NCI-H2081 treated with DMSO at 0.1 percent for 48 hours (cell line): ENCODE data around the gene EBP.
"Not testable (repeated sequence)": the region's sequence is repeated elsewhere in the genome, so short reads cannot be mapped to it uniquely, and the experiment has no call there.

Source experiments
- DNase-seq: peaks from one replicate; lab custom pipeline; 2025; lab: John Stamatoyannopoulos, UW

Gene EBP

GRCh38 chrX:48525853-48526252, 4.2 kb downstream of the EBP start:
- DNase-seq, result not testable (repeated sequence)

DNA sequence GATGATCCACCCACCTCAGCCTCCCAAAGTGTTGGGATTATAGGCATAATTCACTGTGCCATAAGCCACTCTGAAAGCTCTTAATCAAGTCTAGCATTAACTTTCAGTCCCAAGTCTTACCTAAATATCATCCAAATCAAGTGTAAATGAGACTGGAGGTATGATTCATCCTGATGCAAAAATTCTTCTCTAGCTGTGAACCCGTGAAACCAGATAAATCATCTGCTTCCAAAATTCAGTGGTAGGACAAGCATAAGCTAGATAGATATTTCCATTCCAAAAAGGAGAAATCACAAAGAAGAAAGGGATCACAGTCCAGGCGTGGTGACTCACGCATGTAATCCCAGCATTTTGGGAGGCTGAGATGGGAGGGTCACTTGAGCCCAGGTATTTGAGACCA, 9.1 kb downstream of the EBP start:
- no peak for DNase-seq

DNA sequence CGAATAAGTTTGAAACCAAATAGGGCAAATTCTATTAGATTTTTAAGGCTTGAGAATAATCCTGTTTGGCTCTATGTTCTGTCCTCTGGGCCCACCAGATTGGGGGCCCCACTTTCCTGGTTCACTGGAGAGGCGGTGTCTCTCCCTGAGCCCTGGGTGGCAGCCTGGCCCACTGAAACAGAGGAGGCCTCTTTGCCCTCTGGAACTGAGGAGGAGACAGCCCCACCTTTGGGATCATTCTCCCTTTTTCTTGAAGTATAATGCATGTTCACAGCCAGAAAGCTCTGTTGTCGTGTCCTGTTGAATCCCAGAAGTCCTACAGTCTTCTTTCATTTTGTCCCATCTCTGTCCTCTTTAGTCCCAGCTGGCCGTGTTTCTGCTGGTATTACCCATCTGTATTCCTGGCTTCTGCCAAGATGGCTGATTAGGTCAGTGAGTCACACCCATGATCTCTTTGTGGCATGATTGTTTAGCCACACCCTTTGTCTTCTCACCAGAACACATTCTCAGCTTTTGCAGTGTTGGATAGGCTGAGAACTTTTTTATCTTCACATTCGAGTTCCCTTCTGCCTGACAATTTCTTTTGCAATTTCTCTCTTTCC, 9.9 kb downstream of the EBP start:
- DNase-seq, result no peak

- no peak for DNase-seq
These were observed 10.6 kb downstream of the EBP start for GRCh38 chrX:48532161-48532560.

DNA sequence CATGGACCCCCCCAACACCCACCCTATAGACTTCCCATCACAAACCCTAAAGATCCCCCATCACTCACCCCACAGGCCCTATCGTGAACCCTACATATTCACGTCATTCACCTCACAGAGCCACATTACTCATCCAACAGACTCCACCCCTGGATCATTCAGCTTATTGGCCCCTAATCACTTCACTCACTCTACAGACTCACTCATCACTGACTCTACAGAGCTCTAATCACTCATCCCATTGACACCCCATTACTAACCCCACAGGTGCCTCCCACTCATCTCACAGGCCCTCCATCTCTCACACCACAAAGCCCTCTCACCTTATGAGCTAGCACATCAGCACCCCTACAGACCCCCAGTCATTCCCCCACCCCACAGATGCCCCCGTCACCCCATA, 11.6 kb downstream of the EBP start:
- no peak for DNase-seq

DNA sequence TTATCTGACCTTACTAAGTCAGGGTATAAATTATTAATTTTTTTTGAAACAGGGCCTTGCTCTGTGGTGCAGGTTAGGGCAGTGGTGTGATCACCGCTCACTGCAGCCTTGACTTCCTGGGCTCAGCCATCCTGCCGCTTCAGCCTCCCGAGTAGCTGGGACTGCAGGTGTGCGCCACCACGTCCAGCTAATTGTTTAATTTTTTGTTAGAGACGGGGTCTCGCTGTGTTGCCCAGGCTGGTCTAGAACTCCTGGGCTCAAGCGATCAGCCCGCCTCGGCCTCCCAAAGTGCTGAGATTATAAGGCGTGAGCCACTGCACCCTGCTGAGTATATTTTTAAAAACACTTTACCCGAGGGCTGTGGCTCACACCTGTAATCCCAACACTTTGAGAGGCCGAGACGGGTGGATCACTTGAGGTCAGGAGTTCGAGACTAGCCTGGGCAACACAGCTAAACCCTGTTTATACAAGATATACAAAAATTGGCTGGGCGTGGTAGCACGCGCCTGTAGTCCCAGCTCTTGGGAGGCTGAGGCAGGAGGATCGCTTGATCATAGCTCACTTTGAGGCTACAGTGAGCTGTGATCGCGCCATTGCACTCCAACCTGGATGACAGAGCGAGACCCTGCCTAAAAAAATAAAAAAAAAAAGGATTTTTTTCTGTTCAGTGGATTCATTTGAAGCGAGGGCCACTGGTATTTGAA, 17.2 kb downstream of the EBP start:
- DNase-seq, result no peak

DNA sequence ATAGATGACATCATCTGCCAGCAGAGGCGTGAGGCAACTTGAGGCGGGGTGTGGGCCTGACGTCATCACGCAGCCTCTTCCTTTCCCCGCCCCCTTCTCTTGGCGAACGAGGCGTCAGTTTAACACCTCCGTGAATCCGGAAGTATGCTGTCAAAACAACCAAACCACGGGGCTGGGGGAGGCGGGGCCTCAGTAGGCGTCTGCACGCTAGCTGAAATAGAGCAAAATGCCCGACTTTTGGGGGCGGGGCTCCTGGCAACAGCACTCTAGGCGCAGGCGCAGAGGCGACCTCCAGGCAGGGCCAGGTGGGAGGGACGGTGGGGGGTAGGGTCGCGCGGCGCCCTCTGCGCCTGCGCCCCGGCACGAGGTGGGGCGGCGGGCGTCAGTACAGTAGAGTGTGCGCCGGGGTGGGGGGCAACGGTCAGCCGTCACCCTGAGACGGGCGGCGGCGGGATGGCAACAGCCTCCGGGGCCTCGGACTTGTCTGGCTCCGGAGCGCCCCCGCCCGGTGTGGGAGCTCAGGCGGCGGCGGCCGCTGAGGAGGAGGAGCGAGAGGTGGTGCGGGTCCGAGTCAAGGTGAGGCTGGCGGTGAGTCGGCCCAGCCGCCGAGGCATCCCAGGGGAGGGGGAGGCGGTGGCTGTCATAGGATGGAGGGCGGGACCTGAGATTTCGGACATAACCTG, 17.9 kb downstream of the EBP start, which contains the start of gene TBC1D25:
TBC1D25 (plus strand) TSS at position 370 of the 683 bp plus-strand sequence; CDS start at position 454, 84 bp downstream.
- DNase-seq, result peak; percentile 81

GRCh38 chrX:48540028-48540375, 18.4 kb downstream of the EBP start:
- DNase-seq, result no peak

- no peak for DNase-seq
These were observed 18.9 kb downstream of the EBP start for GRCh38 chrX:48540480-48540879.

DNA sequence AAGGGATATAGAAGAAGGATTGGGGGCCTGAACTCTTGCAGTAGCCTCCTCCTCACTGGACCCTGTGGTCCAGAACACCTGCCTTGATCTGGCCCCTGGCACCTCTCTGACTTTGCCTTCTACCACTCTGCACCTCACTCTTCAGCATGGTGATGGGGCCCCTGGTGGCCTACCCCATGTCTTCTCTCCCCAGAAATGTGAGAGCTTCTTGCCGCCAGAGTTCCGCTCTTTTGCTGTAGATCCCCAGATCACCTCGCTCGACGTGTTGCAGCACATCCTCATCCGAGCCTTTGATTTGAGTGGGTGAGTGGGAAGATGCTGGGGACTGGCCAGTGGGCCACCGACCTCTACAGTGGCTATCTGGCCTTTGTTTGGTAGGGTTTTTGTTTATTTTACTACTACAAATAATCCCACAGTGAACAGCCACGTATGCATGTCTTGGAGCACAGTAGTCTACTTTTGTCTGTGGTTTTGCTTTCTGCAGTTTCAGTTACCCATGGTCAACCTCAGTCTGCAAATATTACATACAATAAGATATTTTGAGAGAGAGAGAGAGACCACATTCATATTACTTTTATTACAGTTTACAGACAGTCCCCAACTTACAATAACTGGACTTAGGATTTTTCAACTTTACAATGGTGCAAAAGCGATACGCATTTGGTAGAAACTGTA, 19.7 kb downstream of the EBP start:
- no peak for DNase-seq

DNA sequence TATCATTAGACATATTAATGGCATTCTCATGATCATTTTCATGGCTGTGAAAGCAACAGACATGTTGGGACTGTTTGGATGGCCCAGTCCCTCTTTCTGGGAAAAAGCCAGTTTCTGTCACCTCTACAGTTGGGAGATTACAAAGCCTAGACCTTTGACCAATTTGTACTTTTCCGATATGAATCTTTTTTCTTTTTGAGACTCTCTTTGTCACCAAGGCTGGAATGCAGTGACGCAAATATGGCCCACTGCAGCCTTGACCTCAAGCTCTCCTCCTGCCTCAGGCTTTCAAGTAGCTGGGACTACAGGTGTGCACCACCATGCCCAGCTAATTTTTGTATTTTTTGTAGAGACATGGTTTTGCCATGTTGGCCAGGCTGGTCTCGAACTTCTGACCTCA, 27.3 kb downstream of the EBP start:
- DNase-seq, result no peak

GRCh38 chrX:48555731-48556325, 34.2 kb downstream of the EBP start:
- not testable (repeated sequence) for DNase-seq

- no peak for DNase-seq
These were observed 36.7 kb downstream of the EBP start for GRCh38 chrX:48558271-48558670.

GRCh38 chrX:48559636-48560035, 38.0 kb downstream of the EBP start:
- DNase-seq, result no peak

GRCh38 chrX:48560056-48560455, 38.4 kb downstream of the EBP start:
- no peak for DNase-seq

- no peak for DNase-seq
These were observed 39.1 kb downstream of the EBP start for GRCh38 chrX:48560681-48561080.

GRCh38 chrX:48569958-48570357, 48.4 kb downstream of the EBP start:
- no peak for DNase-seq

DNA sequence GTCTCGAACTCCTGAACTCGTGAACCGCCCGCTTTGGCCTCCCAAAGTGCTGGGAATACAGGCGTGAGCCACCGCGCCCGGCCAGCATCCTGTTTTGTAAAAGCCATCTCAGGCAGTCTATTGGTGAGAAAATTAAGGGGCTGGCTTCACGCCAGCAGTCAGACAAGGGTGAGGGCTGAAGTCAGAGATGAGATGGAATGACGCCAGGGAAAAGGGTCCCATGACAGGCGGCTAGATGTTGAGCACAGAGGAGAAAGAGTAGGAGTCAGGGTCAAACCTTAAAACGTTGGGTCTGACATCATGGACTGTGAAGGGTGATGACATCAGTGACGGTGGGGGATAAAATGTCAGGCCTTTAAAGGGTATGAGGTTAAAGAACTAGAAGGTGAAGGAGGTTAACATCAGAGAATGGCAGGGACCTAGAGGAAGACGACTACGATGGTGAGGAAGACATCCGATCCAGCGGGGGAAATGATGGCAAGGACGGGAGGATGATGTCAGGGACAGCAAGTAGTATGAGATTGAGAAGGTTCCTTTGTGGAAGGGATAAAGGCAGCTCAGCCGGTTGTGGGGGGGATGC, 52.2 kb downstream of the EBP start:
- peak; percentile 65 for DNase-seq

DNA sequence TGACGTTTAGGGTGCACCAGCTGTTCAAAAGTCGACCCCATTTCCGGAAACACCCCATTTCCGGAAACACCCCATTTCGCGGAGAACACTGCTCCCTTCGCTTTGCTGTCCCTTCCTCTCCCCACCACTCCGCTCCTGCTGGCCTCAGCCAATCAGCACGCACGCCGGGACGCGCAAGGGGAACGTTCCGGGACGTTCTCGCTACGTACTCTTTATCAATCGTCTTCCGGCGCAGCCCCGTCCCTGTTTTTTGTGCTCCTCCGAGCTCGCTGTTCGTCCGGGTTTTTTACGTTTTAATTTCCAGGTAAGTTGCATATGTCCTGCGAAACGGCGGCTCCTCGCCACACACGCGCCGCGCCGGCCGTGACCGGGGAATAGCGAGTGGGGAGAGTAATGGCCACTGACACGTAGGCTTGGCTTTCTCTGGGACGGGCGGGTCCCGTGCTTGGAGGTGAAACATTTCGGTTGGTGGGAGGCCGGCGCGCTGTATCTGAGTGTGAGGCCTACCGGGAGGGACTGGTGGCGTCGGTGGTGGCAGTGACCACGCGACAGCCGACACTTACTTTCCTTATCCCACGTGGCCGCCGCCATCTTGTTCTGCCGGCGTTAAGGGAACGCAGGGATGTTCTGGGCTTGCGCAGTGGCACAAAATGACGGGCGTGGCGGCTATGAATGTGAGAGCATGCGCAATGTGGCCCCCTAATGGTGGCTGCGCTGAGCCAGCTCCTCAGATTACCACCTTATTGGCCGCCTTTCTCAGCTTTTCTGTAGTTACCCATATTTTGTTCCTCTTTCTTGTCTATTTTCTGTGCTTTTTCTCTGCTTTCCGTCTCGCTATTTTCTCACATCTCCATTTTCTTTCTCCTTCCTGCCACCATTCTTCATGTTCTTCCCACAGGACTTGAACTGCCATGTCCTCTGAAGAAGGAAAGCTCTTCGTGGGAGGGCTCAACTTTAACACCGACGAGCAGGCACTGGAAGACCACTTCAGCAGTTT, 53.0 kb downstream of the EBP start, which contains the start of gene RBM3:
RBM3 (plus strand) TSS at position 215 of the 997 bp plus-strand sequence; CDS start at position 912, 697 bp downstream.
- peak; percentile 75 for DNase-seq

DNA sequence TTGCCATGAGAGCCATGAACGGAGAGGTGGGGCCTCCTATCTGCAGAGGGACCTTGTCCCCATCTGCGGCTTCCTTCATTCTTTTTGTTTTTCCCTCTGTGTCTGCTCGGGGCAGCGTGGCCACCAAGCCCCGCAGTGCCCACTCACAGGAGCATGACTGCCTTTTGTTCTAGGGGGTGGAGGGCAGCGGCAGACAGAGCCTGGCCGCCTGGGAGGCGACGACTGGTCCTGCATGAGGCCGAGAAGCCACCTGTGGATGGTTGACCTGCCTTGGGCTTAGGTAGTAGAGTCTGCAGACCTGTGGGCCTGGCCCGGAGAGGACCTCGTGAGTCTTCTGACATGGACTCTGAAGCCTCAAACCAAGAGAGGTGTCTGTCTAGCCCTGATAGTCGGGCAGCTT, 54.0 kb downstream of the EBP start:
- no peak for DNase-seq

DNA sequence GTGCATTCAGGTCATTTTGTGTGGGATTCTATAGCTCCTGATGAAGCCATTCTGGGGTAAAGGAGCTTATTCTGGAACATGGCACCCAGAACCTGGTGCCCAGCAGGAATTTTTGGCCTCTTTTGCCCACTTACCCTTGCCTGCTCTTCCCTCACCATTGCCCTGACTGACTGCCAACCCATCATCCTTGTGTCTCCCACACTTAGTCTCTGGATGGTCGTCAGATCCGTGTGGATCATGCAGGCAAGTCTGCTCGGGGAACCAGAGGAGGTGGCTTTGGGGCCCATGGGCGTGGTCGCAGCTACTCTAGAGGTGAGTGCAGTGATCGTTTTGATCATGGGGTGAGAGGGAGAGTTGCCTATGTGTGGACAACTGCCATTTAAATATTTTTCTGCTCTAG, 54.5 kb downstream of the EBP start:
- no peak for DNase-seq
